Breast epithelium (tissue), 3 donors: ENCODE measurements around the gene ILDR1.

Source experiments
- POLR2AphosphoS5 ChIP-seq, 3 donors: sonication (generic); formaldehyde crosslinking; IDR thresholded peaks; one replicate each; pipeline ENCODE4 v1.6.1; 2017; ENCODE audit warnings: antibody characterized with exemption in 3 of 3
- TF ChIP-seq, protein P1 (sequence below), 3 donors: fragments of 450-650 bp; IDR thresholded peaks; one replicate each; pipeline ENCODE4 v1.5.1; 2016 to 2017; ENCODE audit warnings: antibody characterized with exemption in 3 of 3, mild to moderate bottlenecking in 3 of 3, moderate library complexity in 3 of 3

DNA sequence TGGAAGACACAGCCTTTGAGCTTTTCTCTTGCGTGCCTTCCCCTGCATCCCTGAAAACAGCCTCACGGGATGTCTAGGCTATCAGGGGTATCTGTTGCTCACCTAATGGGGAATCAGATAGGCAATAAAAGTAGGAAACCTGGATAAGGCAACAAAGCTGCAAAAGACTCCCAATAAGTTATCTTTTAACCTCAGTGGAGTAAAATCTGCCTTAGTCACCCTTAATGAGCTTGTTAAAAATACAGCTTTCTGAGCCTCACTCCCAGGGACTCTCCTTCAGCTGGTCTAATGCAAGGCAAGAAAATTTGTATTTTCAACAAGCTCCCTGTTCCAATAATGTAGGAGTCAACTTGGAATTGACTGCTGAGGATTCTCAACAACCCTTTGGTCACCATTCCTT is 25.6 kb downstream of the ILDR1 start:
- TF ChIP-seq, protein P1, sequence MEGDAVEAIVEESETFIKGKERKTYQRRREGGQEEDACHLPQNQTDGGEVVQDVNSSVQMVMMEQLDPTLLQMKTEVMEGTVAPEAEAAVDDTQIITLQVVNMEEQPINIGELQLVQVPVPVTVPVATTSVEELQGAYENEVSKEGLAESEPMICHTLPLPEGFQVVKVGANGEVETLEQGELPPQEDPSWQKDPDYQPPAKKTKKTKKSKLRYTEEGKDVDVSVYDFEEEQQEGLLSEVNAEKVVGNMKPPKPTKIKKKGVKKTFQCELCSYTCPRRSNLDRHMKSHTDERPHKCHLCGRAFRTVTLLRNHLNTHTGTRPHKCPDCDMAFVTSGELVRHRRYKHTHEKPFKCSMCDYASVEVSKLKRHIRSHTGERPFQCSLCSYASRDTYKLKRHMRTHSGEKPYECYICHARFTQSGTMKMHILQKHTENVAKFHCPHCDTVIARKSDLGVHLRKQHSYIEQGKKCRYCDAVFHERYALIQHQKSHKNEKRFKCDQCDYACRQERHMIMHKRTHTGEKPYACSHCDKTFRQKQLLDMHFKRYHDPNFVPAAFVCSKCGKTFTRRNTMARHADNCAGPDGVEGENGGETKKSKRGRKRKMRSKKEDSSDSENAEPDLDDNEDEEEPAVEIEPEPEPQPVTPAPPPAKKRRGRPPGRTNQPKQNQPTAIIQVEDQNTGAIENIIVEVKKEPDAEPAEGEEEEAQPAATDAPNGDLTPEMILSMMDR (IDR thresholded peaks at IDR 0.05) = no peak
- TF ChIP-seq POLR2AphosphoS5 (IDR thresholded peaks at IDR 0.05) = no peak
